IPS-11a (cell line): ENCODE data around the gene IL10.
"Not testable (repeated sequence)": the region's sequence is repeated elsewhere in the genome, so short reads cannot be mapped to it uniquely, and the experiment has no call there.

ENCODE experiments used
- H3K4me3 ChIP-seq: one replicate; pipeline ENCODE4 v1.5.1; 2013; ENCODE audit warnings: low read depth, low read length, control low read depth

Gene IL10

GRCh38 chr1:206794294-206794908 is 22.1 kb upstream of the IL10 start:
- no peak overlapping the region for H3K4me3 ChIP-seq

GRCh38 chr1:206793620-206794019 is 21.3 kb upstream of the IL10 start:
- no peak overlapping the region for H3K4me3 ChIP-seq

GRCh38 chr1:206792939-206793607 is 20.8 kb upstream of the IL10 start:
- no peak overlapping the region for H3K4me3 ChIP-seq

GRCh38 chr1:206790502-206791250 is 18.4 kb upstream of the IL10 start:
- no peak overlapping the region for H3K4me3 ChIP-seq

GRCh38 chr1:206788487-206789050 is 16.3 kb upstream of the IL10 start:
- no peak overlapping the region for H3K4me3 ChIP-seq

GRCh38 chr1:206787891-206788290 is 15.6 kb upstream of the IL10 start:
- H3K4me3 ChIP-seq: no peak overlapping the region

GRCh38 chr1:206786212-206786886 is 14.1 kb upstream of the IL10 start:
- H3K4me3 ChIP-seq: no peak overlapping the region

GRCh38 chr1:206785182-206785765 is 13.0 kb upstream of the IL10 start:
- H3K4me3 ChIP-seq: no peak overlapping the region

GRCh38 chr1:206784471-206784903 is 12.2 kb upstream of the IL10 start:
- H3K4me3 ChIP-seq: no peak overlapping the region

GRCh38 chr1:206783506-206783905 is 11.2 kb upstream of the IL10 start:
- no peak overlapping the region for H3K4me3 ChIP-seq

GRCh38 chr1:206782448-206782847 is 10.2 kb upstream of the IL10 start:
- H3K4me3 ChIP-seq: no peak overlapping the region

- H3K4me3 ChIP-seq: no peak overlapping the region
Observed at GRCh38 chr1:206779638-206780037, 7.3 kb upstream of the IL10 start.

- not testable (repeated sequence) for H3K4me3 ChIP-seq
Observed at GRCh38 chr1:206778911-206779310, 6.6 kb upstream of the IL10 start.

- H3K4me3 ChIP-seq: no peak overlapping the region
Observed at GRCh38 chr1:206778031-206778430, 5.7 kb upstream of the IL10 start.

GRCh38 chr1:206776229-206776628 is 3.9 kb upstream of the IL10 start:
- no peak overlapping the region for H3K4me3 ChIP-seq

GRCh38 chr1:206774093-206774492 is 1.8 kb upstream of the IL10 start:
- H3K4me3 ChIP-seq: no peak overlapping the region

- no peak overlapping the region for H3K4me3 ChIP-seq
Observed at GRCh38 chr1:206771338-206771692, 979 bp downstream of the IL10 start.

- H3K4me3 ChIP-seq: no peak within 1 kb of the TSS
Observed at GRCh38 chr1:206770531-206771337, 1.6 kb downstream of the IL10 start, which contains the start of gene IL19. IL19 (plus strand) TSS chr1:206770773; CDS start chr1:206836663, 65,890 bp downstream.

GRCh38 chr1:206769304-206769731 is 3.0 kb downstream of the IL10 start:
- no peak overlapping the region for H3K4me3 ChIP-seq
